Naive thymus-derived CD4-positive, alpha-beta T cell (primary cell): ENCODE results near the gene DOCK2. TPM values are rescaled to one million over a fixed set of nuclear protein-coding genes. Genes with fewer than 3 reads are reported as not detected.
"Not testable (repeated sequence)": the region's sequence is repeated elsewhere in the genome, so short reads cannot be mapped to it uniquely, and the experiment has no call there.

Experiments used
- ATAC-seq: fragments of 150-1000 bp; cut with Tn5 transposase; 2 replicates; pipeline ENCODE4 v1.10.0; 2021; ENCODE audit warnings: mild to moderate bottlenecking, moderate library complexity
- CTCF ChIA-PET: fragments of 350-600 bp; sonication (Branson Sonifier 250); formaldehyde crosslinking; loops from one replicate; lab custom pipeline; 2021; ENCODE audit warnings: antibody characterized with exemption; lab: Charles Lee
- POLR2A ChIA-PET: fragments of 350-600 bp; sonication (Branson Sonifier 250); formaldehyde crosslinking; loops from one replicate; lab custom pipeline; 2021; ENCODE audit warnings: antibody characterized with exemption, inconsistent platforms; lab: Charles Lee
- DNase-seq, 9 donors: peaks; one replicate each; pipeline versions ENCODE4 v3.0.0 to v3.0.0-alpha.2; 2020 to 2022; ENCODE audit warnings: mixed read lengths in 1 of 9
- H3K27ac ChIP-seq: one replicate; pipeline ENCODE4 v1.7.0; 2013; ENCODE audit warnings: mild to moderate bottlenecking, low read depth, low read length, moderate library complexity
- H3K27me3 ChIP-seq, 2 donors: one replicate each; pipeline ENCODE4 v1.7.0; 2013; ENCODE audit warnings: low read length in 2 of 2, mild to moderate bottlenecking in 2 of 2, moderate library complexity in 2 of 2; ENCODE audit not compliant: control insufficient read depth in 2 of 2, insufficient read depth in 2 of 2
- H3K36me3 ChIP-seq, 3 experiments: 1 replicate in 2 of 3; 2 replicates in 1 of 3; pipeline ENCODE4 v1.7.0; 2013; ENCODE audit warnings: low read length in 3 of 3, mild to moderate bottlenecking in 3 of 3, moderate library complexity in 1 of 3; ENCODE audit not compliant: insufficient read depth in 3 of 3, control insufficient read depth in 2 of 3
- H3K4me1 ChIP-seq, 2 donors: one replicate each; pipeline ENCODE4 v1.7.0; 2013; ENCODE audit warnings: low read length in 2 of 2, mild to moderate bottlenecking in 2 of 2, moderate library complexity in 1 of 2; ENCODE audit not compliant: control insufficient read depth in 2 of 2, insufficient read depth in 2 of 2
- H3K4me3 ChIP-seq: 2 replicates; pipeline ENCODE4 v1.7.0; 2013; ENCODE audit warnings: mild to moderate bottlenecking, low read length
- H3K9me3 ChIP-seq, 3 experiments: 1 replicate in 2 of 3; 2 replicates in 1 of 3; pipeline ENCODE4 v1.7.0; 2013; ENCODE audit warnings: low read length in 3 of 3; ENCODE audit not compliant: control insufficient read depth in 2 of 3
- H3K27ac Mint-ChIP-seq, 9 donors: one replicate each; pipeline ENCODE4 v1.8.0; 2020 to 2022; ENCODE audit warnings: mixed read lengths in 9 of 9, mild to moderate bottlenecking in 8 of 9, moderate library complexity in 5 of 9, inconsistent platforms in 2 of 9
- H3K27me3 Mint-ChIP-seq, 5 donors: one replicate each; pipeline ENCODE4 v1.8.0; 2021 to 2022; ENCODE audit warnings: mixed read lengths in 5 of 5, mild to moderate bottlenecking in 1 of 5
- H3K36me3 Mint-ChIP-seq, 5 donors: one replicate each; pipeline ENCODE4 v1.8.0; 2020 to 2022; ENCODE audit warnings: mixed read lengths in 5 of 5, mild to moderate bottlenecking in 3 of 5, inconsistent platforms in 1 of 5
- H3K4me1 Mint-ChIP-seq, 7 donors: one replicate each; pipeline ENCODE4 v1.8.0; 2020 to 2022; ENCODE audit warnings: mixed read lengths in 7 of 7, mild to moderate bottlenecking in 3 of 7, inconsistent platforms in 1 of 7
- H3K4me3 Mint-ChIP-seq, 10 donors: one replicate each; pipeline ENCODE4 v1.8.0; 2020 to 2022; ENCODE audit warnings: mild to moderate bottlenecking in 10 of 10, mixed read lengths in 10 of 10, moderate library complexity in 6 of 10, inconsistent platforms in 2 of 10
- H3K9me3 Mint-ChIP-seq, 11 donors: one replicate each; pipeline ENCODE4 v1.8.0; 2020 to 2022; ENCODE audit warnings: mixed read lengths in 11 of 11, mild to moderate bottlenecking in 4 of 11, inconsistent platforms in 1 of 11, moderate library complexity in 1 of 11
- intact Hi-C, 2 donors: fragments of 100-400 bp; cut with micrococcal nuclease; formaldehyde crosslinking; loops; one replicate each; pipeline ENCODE4 v1.15.1; 2023
- polyA plus RNA-seq, 2 donors: library from polyadenylated mRNA; unstranded; fragments of 300-500 nt; fragmentation: Illumina TruSeq; gene quantifications; one replicate each; pipeline ENCODE4 v1.2.3, GENCODE V29; 2021
- total RNA-seq, 6 experiments: library from RNA in 5 of 6; stranded (reverse) in 5 of 6; gene quantifications; 1 replicate in 5 of 6; 2 replicates in 1 of 6; pipeline ENCODE4 v1.2.3 and lab custom pipeline; 2021 to 2026

DOCK2 gene
- total and polyA plus RNA-seq, 7 experiments from 2014 or later: 63.7 to 345 (median 202) TPM

DNA sequence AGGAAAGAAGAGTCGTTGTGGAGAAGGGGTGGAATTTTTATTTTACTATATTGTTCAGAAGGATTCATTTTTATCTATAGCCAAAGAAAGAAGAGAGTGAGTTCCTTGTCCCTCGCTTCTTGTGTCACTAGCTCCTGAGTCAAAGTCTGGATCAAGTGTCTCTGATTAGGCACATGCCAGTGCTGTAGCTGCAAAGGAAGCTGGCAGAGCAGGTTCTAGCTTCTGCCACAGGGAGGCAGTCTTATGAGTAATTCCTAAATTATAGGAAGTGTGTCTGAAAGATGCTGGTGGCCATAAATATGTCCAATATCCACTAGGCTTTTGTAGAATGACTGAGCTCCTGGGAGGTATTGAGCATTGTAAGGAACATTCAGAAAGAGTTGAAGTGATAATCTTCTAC is 84.7 kb downstream of the DOCK2 start:
- Histone ChIP-seq H3K36me3 (peaks cover 38 to 88% (median 43%) of the 10 kb centered on the region in 3 experiments), H3K4me1 (no peaks in the 10 kb centered on the region), H3K27me3 (no peaks in the 10 kb centered on the region), H3K4me3 (no peak overlapping the region), H3K9me3 (no peaks in the 10 kb centered on the region), H3K27ac (no peak overlapping the region)
- Mint-ChIP-seq H3K36me3 (peaks cover 47 to 97% (median 95%) of the 10 kb centered on the region in 5 donors), H3K27ac (no peak overlapping the region), H3K4me3 (no peak overlapping the region), H3K27me3 (no peaks in the 10 kb centered on the region), H3K4me1 (peaks cover 0 to 12% (median 3%) of the 10 kb centered on the region in 7 donors), H3K9me3 (peaks cover 0 to 9% (median 2%) of the 10 kb centered on the region in 11 donors)
- ChIA-PET POLR2A (no interaction called here), CTCF (no interaction called here)
- DNase-seq (no peak), ATAC-seq (no peak)
- intact Hi-C loops: no loop called here

DNA sequence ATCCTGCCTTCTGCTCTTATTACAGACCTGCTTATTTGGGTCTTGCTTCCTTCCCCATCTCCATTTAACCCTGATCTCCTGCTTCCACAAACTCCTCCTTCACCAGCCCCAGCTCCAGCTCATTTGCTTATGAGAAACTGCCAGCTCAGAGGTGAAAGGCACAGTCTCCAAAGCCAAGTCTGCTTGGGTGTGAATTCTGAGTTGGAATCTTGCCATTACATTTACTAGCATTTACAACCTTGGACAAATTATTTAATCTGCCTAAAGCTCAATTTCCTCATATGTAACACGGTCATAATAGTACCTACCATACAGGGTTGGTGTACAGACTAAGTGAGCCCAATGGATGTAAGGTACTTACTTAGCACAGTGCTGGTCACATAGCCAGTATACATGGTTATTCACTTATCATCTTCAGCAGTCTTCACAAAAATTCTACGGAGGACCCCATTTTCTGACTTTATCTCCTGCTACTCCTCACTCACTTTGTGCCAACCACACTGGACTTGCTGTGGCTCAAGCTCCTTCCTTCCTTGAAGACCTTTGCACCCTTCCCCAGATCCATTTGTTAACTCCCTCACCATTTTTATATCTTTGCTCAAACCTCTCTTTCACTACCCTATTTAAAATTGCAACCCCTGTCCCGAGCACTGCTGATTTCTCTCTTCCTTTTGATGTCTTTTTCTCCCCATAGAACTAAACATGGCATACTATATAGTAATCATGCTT is 86.2 kb downstream of the DOCK2 start:
- peak overlapping the region in 5 of 9 donors; percentile 0 to 67 (median 7) for H3K27ac Mint-ChIP-seq
- H3K4me1 ChIP-seq: no peaks in the 10 kb centered on the region
- H3K4me3 ChIP-seq: no peak overlapping the region
- peaks cover 37 to 87% (median 37%) of the 10 kb centered on the region in 3 experiments for H3K36me3 ChIP-seq
- DNase-seq (no peak), ATAC-seq (no peak)
- H3K9me3 ChIP-seq: no peaks in the 10 kb centered on the region
- no peaks in the 10 kb centered on the region for H3K27me3 ChIP-seq
- no peak overlapping the region for H3K27ac ChIP-seq
- intact Hi-C loops: no loop called here
- ChIA-PET POLR2A (no interaction called here), CTCF (no interaction called here)
- H3K4me3 Mint-ChIP-seq: no peak overlapping the region
- peaks cover 0 to 9% (median 2%) of the 10 kb centered on the region in 11 donors for H3K9me3 Mint-ChIP-seq
- H3K27me3 Mint-ChIP-seq: no peaks in the 10 kb centered on the region
- peaks cover 42 to 95% (median 93%) of the 10 kb centered on the region in 5 donors for H3K36me3 Mint-ChIP-seq
- H3K4me1 Mint-ChIP-seq: peaks cover 0 to 20% (median 10%) of the 10 kb centered on the region in 7 donors

DNA sequence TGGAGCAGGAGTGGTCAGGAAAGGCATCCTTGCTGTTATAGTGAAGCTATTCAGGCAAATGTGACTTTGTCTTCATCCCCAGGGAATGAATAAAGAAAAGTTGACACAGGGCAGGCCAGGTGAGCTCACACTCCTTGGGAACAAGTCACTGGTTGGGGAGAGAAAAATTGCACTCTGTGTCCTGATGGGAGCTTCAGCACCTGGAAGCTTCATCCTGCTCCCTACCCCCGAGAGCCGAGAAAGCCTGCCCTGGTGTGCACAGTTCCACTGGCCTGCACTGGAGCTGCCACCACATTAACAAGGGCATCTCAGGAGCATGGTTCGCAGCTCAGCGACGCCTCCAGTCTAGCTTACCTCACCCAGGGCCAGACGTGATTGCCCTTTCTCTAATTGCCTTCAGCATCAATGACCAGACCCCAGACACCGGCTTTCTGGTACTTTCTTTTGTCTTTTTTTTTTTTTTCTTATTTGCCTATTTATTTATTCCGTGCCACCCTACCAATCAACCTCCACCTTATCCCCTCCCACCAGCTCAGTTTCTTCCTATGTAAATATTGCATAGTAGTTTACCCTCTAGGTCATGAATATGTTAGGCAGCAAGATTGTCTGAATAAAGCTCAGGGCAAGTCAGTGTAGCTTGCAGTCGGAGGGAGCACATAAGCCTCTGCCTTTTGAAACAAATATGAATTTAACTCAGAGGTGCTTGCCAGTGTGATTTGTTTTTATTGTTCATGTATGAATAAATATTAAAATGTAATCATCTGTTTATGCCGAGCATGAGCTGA is 87.4 kb downstream of the DOCK2 start:
- Histone ChIP-seq H3K36me3 (peaks cover 28 to 87% (median 35%) of the 10 kb centered on the region in 3 experiments), H3K4me3 (no peak overlapping the region), H3K27ac (no peak overlapping the region), H3K9me3 (no peaks in the 10 kb centered on the region), H3K27me3 (no peaks in the 10 kb centered on the region), H3K4me1 (no peaks in the 10 kb centered on the region)
- DNase-seq (no peak), ATAC-seq (no peak)
- ChIA-PET CTCF (no interaction called here), POLR2A (interaction anchor here (0.6 kb wide), 1 partner anchor 503 kb away, joined by 3 read pairs; no protein-coding TSS in a partner anchor)
- intact Hi-C loops: no loop called here
- H3K4me3 Mint-ChIP-seq: no peak overlapping the region
- peaks cover 0 to 9% (median 2%) of the 10 kb centered on the region in 11 donors for H3K9me3 Mint-ChIP-seq
- H3K4me1 Mint-ChIP-seq: peaks cover 0 to 22% (median 14%) of the 10 kb centered on the region in 7 donors
- no peaks in the 10 kb centered on the region for H3K27me3 Mint-ChIP-seq
- no peak overlapping the region for H3K27ac Mint-ChIP-seq
- H3K36me3 Mint-ChIP-seq: peaks cover 46 to 95% (median 93%) of the 10 kb centered on the region in 5 donors

DNA sequence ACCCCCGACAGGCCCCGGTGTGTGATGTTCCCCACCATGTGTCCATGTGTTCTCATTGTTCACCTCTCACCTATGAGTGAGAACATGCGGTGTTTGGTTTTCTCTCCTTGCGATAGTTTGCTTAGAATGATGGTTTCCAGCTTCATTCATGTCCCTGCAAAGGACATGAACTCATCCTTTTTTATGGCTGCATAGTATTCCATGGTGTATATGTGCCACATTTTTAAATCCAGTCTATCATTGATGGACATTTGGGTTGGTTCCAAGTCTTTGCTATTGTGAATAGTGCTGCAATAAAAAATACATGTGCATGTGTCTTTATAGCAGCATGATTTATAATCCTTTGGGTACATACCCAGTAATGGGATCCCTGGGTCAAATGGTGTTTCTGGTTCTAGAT is 88.6 kb downstream of the DOCK2 start:
- H3K4me3 Mint-ChIP-seq, H3K27ac Mint-ChIP-seq, H3K4me3 ChIP-seq, H3K27ac ChIP-seq, CTCF ChIA-PET, ATAC-seq, DNase-seq, H3K9me3 Mint-ChIP-seq, H3K27me3 Mint-ChIP-seq, intact Hi-C loops, H3K4me1 ChIP-seq, POLR2A ChIA-PET, H3K9me3 ChIP-seq, H3K27me3 ChIP-seq: not testable (repeated sequence)
- H3K36me3 Mint-ChIP-seq: peaks cover 36 to 93% (median 90%) of the 10 kb centered on the region in 5 donors
- peaks cover 0 to 22% (median 18%) of the 10 kb centered on the region in 7 donors for H3K4me1 Mint-ChIP-seq
- H3K36me3 ChIP-seq: peaks cover 19 to 78% (median 24%) of the 10 kb centered on the region in 3 experiments

DNA sequence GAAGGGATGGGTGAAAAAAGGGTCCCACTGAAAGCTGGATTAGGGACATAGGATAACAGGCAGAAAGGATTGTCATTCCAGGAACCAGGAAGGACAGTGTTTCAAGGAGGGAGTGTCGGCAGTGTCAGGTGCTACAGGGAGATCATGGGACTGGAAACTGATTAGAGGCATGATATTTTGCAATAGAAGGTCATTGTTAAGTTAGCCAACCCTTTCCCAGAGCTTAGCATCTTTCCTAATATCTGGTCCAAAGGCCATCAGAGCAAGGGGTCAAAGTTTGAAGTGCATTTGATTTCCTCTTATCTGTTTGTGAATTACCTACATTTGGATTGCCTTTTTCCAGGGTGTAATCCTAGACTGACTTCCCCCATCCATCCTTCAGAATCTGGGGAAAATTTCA is 91.3 kb downstream of the DOCK2 start:
- CTCF ChIA-PET: no interaction called here
- POLR2A ChIA-PET: no interaction called here
- Mint-ChIP-seq H3K36me3 (peaks cover 24 to 90% (median 85%) of the 10 kb centered on the region in 5 donors), H3K4me3 (no peak overlapping the region), H3K9me3 (peaks cover 0 to 4% (median 0%) of the 10 kb centered on the region in 11 donors), H3K27me3 (no peaks in the 10 kb centered on the region), H3K27ac (peak overlapping the region in 2 of 9 donors; percentile 13 to 65), H3K4me1 (peaks cover 8 to 37% (median 26%) of the 10 kb centered on the region in 7 donors)
- DNase-seq (no peak), ATAC-seq (no peak)
- Histone ChIP-seq H3K4me3 (no peak overlapping the region), H3K9me3 (no peaks in the 10 kb centered on the region), H3K36me3 (peaks cover 8 to 72% (median 19%) of the 10 kb centered on the region in 3 experiments), H3K27ac (no peak overlapping the region), H3K27me3 (no peaks in the 10 kb centered on the region), H3K4me1 (peaks cover 0 to 8% of the 10 kb centered on the region in 2 donors)
- intact Hi-C loops: no loop called here

DNA sequence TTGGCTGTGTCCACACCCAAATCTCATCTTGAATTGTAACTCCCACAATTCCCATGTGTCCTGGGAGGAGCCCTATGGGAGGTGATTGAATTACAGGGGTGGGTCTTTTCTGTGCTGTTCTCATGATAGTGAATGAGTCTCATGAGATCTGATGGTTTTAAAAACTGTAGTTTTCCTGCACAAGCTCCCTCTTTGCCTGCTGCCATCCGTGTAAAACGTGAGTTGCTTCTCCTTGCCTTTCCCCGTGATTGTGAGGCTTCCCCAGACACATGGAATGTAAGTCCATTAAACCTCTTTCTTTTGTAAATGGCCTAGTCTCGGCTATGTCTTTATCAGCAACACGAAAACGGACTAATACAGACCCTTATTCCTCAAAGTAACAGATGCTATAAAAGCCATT is 94.1 kb downstream of the DOCK2 start:
- Histone ChIP-seq H3K36me3 (peaks cover 8 to 73% (median 13%) of the 10 kb centered on the region in 3 experiments), H3K4me1 (peaks cover 0 to 8% of the 10 kb centered on the region in 2 donors), H3K9me3 (no peaks in the 10 kb centered on the region), H3K27me3 (no peaks in the 10 kb centered on the region), H3K4me3 (no peak overlapping the region), H3K27ac (no peak overlapping the region)
- Mint-ChIP-seq H3K4me3 (no peak overlapping the region), H3K27ac (peak overlapping the region in 1 of 9 donors; percentile 14), H3K9me3 (peaks cover 0 to 3% (median 0%) of the 10 kb centered on the region in 11 donors), H3K36me3 (peaks cover 25 to 90% (median 75%) of the 10 kb centered on the region in 5 donors), H3K27me3 (no peaks in the 10 kb centered on the region), H3K4me1 (peaks cover 21 to 53% (median 29%) of the 10 kb centered on the region in 7 donors)
- POLR2A ChIA-PET: no interaction called here
- intact Hi-C loops: no loop called here
- DNase-seq (no peak), ATAC-seq (no peak)
- CTCF ChIA-PET: no interaction called here
